Neural progenitor cell (in vitro differentiated cells): ENCODE results near the gene GADD45G.

Source experiments
- EZH2 ChIP-seq: fragments of 200-600 bp; sonication (generic); IDR thresholded peaks from 2 replicates; pipeline ENCODE4 v1.6.1; 2017; ENCODE audit warnings: antibody characterized with exemption, mild to moderate bottlenecking, moderate library complexity
- TF ChIP-seq, protein P1 (sequence below): fragments of 200-600 bp; sonication (generic); IDR thresholded peaks from 2 replicates; pipeline ENCODE4 v1.5.1; 2017; ENCODE audit warnings: antibody characterized with exemption, mild to moderate bottlenecking

DNA sequence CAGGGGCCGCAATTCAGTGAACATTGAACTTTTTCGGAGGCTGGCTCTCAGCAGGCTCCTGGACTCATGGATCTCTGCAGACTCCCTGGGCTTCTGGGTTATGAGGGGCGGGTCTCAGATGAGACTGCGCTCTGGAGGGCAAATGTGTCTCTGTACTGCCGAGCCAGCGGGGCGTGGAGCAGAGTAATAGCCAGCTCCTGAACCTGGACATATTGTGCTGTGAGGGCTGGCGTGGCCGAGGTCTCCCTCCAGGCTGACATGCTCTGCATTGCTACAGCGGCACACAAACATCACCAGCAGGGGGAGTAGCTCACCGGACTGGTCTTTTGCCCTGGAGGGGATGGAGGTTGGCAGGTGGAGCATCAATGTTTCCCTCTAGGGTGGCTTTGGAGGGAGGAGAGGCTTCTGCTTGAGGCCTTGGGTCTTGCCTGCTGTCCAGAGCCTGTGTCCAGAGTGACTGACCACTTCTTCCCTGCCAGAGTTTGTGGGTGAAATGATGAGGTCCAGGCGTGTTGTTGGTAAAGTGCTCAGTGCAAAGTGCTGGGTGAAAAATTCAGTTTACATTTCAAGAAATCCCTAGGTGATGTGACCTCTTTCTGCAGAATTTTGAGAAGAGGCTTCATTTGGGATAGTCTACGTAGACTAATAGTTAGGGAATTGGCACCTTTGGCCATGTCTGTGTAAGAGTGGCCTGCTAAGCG lies 10.9 kb upstream of the GADD45G start:
- TF ChIP-seq, protein P1, sequence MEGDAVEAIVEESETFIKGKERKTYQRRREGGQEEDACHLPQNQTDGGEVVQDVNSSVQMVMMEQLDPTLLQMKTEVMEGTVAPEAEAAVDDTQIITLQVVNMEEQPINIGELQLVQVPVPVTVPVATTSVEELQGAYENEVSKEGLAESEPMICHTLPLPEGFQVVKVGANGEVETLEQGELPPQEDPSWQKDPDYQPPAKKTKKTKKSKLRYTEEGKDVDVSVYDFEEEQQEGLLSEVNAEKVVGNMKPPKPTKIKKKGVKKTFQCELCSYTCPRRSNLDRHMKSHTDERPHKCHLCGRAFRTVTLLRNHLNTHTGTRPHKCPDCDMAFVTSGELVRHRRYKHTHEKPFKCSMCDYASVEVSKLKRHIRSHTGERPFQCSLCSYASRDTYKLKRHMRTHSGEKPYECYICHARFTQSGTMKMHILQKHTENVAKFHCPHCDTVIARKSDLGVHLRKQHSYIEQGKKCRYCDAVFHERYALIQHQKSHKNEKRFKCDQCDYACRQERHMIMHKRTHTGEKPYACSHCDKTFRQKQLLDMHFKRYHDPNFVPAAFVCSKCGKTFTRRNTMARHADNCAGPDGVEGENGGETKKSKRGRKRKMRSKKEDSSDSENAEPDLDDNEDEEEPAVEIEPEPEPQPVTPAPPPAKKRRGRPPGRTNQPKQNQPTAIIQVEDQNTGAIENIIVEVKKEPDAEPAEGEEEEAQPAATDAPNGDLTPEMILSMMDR, result peak; percentile 78
- TF ChIP-seq EZH2, result no peak
